NCI-H748 (cell line): Measurements from ENCODE around the gene SRGAP2C.
"Not testable (repeated sequence)": the region's sequence is repeated elsewhere in the genome, so short reads cannot be mapped to it uniquely, and the experiment has no call there.

ENCODE experiments used
- DNase-seq: peaks from one replicate; lab custom pipeline; 2025; ENCODE audit not compliant: unreplicated experiment; lab: John Stamatoyannopoulos, UW

Gene SRGAP2C

GRCh38 chr1:121368910-121369309 is 184.1 kb downstream of the SRGAP2C start:
- not testable (repeated sequence) for DNase-seq

- not testable (repeated sequence) for DNase-seq
Observed at GRCh38 chr1:121369959-121370358, 185.2 kb downstream of the SRGAP2C start.

GRCh38 chr1:121374851-121375367 is 190.1 kb downstream of the SRGAP2C start:
- DNase-seq: not testable (repeated sequence)

GRCh38 chr1:121376986-121377385 is 192.2 kb downstream of the SRGAP2C start:
- DNase-seq: not testable (repeated sequence)

GRCh38 chr1:121378757-121379156 is 194.0 kb downstream of the SRGAP2C start:
- DNase-seq: not testable (repeated sequence)

GRCh38 chr1:121384754-121385153 is 200.0 kb downstream of the SRGAP2C start:
- not testable (repeated sequence) for DNase-seq

- DNase-seq: not testable (repeated sequence)
Observed at GRCh38 chr1:121385162-121385561, 200.4 kb downstream of the SRGAP2C start.

- DNase-seq: not testable (repeated sequence)
Observed at GRCh38 chr1:121385563-121386288, 201.0 kb downstream of the SRGAP2C start.

- not testable (repeated sequence) for DNase-seq
Observed at GRCh38 chr1:121386319-121386948, 201.7 kb downstream of the SRGAP2C start.

- not testable (repeated sequence) for DNase-seq
Observed at GRCh38 chr1:121389895-121390560, 205.3 kb downstream of the SRGAP2C start.

- not testable (repeated sequence) for DNase-seq
Observed at GRCh38 chr1:121392130-121392529, 207.4 kb downstream of the SRGAP2C start.

- DNase-seq: peak; percentile 54
Observed at GRCh38 chr1:121395718-121396201, 211.0 kb downstream of the SRGAP2C start.

GRCh38 chr1:121396335-121397081 is 211.7 kb downstream of the SRGAP2C start:
- DNase-seq: peak; percentile 42

- not testable (repeated sequence) for DNase-seq
Observed at GRCh38 chr1:121397101-121397500, 212.3 kb downstream of the SRGAP2C start.

- DNase-seq: not testable (repeated sequence)
Observed at GRCh38 chr1:121399193-121399592, 214.4 kb downstream of the SRGAP2C start.

GRCh38 chr1:121400108-121400507 is 215.3 kb downstream of the SRGAP2C start:
- not testable (repeated sequence) for DNase-seq

- DNase-seq: not testable (repeated sequence)
Observed at GRCh38 chr1:121400541-121401310, 216.0 kb downstream of the SRGAP2C start.

GRCh38 chr1:121401375-121401955 is 216.7 kb downstream of the SRGAP2C start:
- peak; percentile 60 for DNase-seq

- DNase-seq: not testable (repeated sequence)
Observed at GRCh38 chr1:121403254-121403653, 218.5 kb downstream of the SRGAP2C start.
